Mononuclear cell (primary cell): ENCODE data around the gene SMIM20. TPM values are rescaled to one million over a fixed set of nuclear protein-coding genes. Genes with fewer than 3 reads are reported as not detected.

Experiments
- H3K27me3 ChIP-seq: 2 replicates; pipeline ENCODE4 v1.6.0; 2011; ENCODE audit warnings: low read length, control low read depth; ENCODE audit not compliant: insufficient read depth
- H3K4me1 ChIP-seq: 2 replicates; pipeline ENCODE4 v1.5.1; 2011; ENCODE audit warnings: mild to moderate bottlenecking, low read length, control low read depth; ENCODE audit not compliant: insufficient read depth
- H3K4me3 ChIP-seq: 2 replicates; pipeline ENCODE4 v1.5.1; 2011; ENCODE audit warnings: mild to moderate bottlenecking, low read length, moderate library complexity
- H3K9me3 ChIP-seq: 2 replicates; pipeline ENCODE4 v1.5.1; 2011; ENCODE audit warnings: low read depth, mild to moderate bottlenecking, control low read depth, low read length
- total RNA-seq: library from RNA; depleted of rRNA; stranded (reverse); fragments of >200 nt; gene quantifications from one replicate; pipeline ENCODE4 v1.2.3, GENCODE V29; 2012

SMIM20 gene
- total RNA-seq, 1 donor: 15.1 TPM

- H3K9me3 ChIP-seq: no peaks in the 10 kb centered on the region
- H3K27me3 ChIP-seq: no peaks in the 10 kb centered on the region
- H3K4me1 ChIP-seq: peaks cover 30% of the 10 kb centered on the region
- H3K4me3 ChIP-seq: no peak overlapping the region
Observed at GRCh38 chr4:25908491-25908901, 5.5 kb upstream of the SMIM20 start.

- Histone ChIP-seq H3K4me1 (peaks cover 17% of the 10 kb centered on the region), H3K9me3 (no peaks in the 10 kb centered on the region), H3K4me3 (no peak overlapping the region), H3K27me3 (no peaks in the 10 kb centered on the region)
Observed at GRCh38 chr4:25911356-25911755, 2.7 kb upstream of the SMIM20 start.

- H3K9me3 ChIP-seq: no peaks in the 10 kb centered on the region
- H3K4me3 ChIP-seq: peak overlapping the region; percentile 54
- peaks cover 17% of the 10 kb centered on the region for H3K4me1 ChIP-seq
- no peaks in the 10 kb centered on the region for H3K27me3 ChIP-seq
Observed at GRCh38 chr4:25913056-25913850, 767 bp upstream of the SMIM20 start.

- no peaks in the 10 kb centered on the region for H3K9me3 ChIP-seq
- H3K27me3 ChIP-seq: no peaks in the 10 kb centered on the region
- H3K4me1 ChIP-seq: peaks cover 17% of the 10 kb centered on the region
- H3K4me3 ChIP-seq: peak overlapping the region; percentile 54
Observed at GRCh38 chr4:25914670-25915352, 791 bp downstream of the SMIM20 start.

- H3K27me3 ChIP-seq: no peaks in the 10 kb centered on the region
- no peaks in the 10 kb centered on the region for H3K9me3 ChIP-seq
- H3K4me1 ChIP-seq: peaks cover 17% of the 10 kb centered on the region
- no peak overlapping the region for H3K4me3 ChIP-seq
Observed at GRCh38 chr4:25915353-25915705, 1.3 kb downstream of the SMIM20 start.

- no peaks in the 10 kb centered on the region for H3K27me3 ChIP-seq
- no peak overlapping the region for H3K4me3 ChIP-seq
Observed at GRCh38 chr4:25916870-25917269, 2.9 kb downstream of the SMIM20 start.

GRCh38 chr4:25919676-25920075, 5.7 kb downstream of the SMIM20 start:
- Histone ChIP-seq H3K4me1 (peaks cover 2% of the 10 kb centered on the region), H3K4me3 (no peak overlapping the region), H3K27me3 (no peaks in the 10 kb centered on the region), H3K9me3 (no peaks in the 10 kb centered on the region)

More at GRCh38 chr4:25916870-25917269, 2.9 kb downstream of the SMIM20 start:
- peaks cover 17% of the 10 kb centered on the region for H3K4me1 ChIP-seq
- no peaks in the 10 kb centered on the region for H3K9me3 ChIP-seq

GRCh38 chr4:25921922-25922321, 7.9 kb downstream of the SMIM20 start:
- H3K4me3 ChIP-seq: no peak overlapping the region
- no peaks in the 10 kb centered on the region for H3K9me3 ChIP-seq

GRCh38 chr4:25922812-25923369, 8.9 kb downstream of the SMIM20 start:
- H3K9me3 ChIP-seq: no peaks in the 10 kb centered on the region
- H3K4me3 ChIP-seq: no peak overlapping the region
- H3K4me1 ChIP-seq: peaks cover 4% of the 10 kb centered on the region
- no peaks in the 10 kb centered on the region for H3K27me3 ChIP-seq

More at GRCh38 chr4:25921922-25922321, 7.9 kb downstream of the SMIM20 start:
- no peaks in the 10 kb centered on the region for H3K27me3 ChIP-seq
- H3K4me1 ChIP-seq: no peaks in the 10 kb centered on the region

GRCh38 chr4:25923745-25924144, 9.7 kb downstream of the SMIM20 start:
- H3K4me1 ChIP-seq: peaks cover 12% of the 10 kb centered on the region
- no peaks in the 10 kb centered on the region for H3K27me3 ChIP-seq
- no peaks in the 10 kb centered on the region for H3K9me3 ChIP-seq
- H3K4me3 ChIP-seq: no peak overlapping the region

- Histone ChIP-seq H3K27me3 (no peaks in the 10 kb centered on the region), H3K9me3 (no peaks in the 10 kb centered on the region), H3K4me3 (no peak overlapping the region), H3K4me1 (peaks cover 20% of the 10 kb centered on the region)
Observed at GRCh38 chr4:25925486-25926201, 11.6 kb downstream of the SMIM20 start.

- H3K27me3 ChIP-seq: no peaks in the 10 kb centered on the region
- H3K4me1 ChIP-seq: peaks cover 20% of the 10 kb centered on the region
- no peaks in the 10 kb centered on the region for H3K9me3 ChIP-seq
- no peak overlapping the region for H3K4me3 ChIP-seq
Observed at GRCh38 chr4:25926462-25926861, 12.4 kb downstream of the SMIM20 start.

- Histone ChIP-seq H3K27me3 (no peaks in the 10 kb centered on the region), H3K4me3 (no peak overlapping the region), H3K4me1 (peaks cover 20% of the 10 kb centered on the region), H3K9me3 (no peaks in the 10 kb centered on the region)
Observed at GRCh38 chr4:25927361-25928195, 13.6 kb downstream of the SMIM20 start.
